Measurements from ENCODE around the gene SLC24A3. TPM values are rescaled to one million over a fixed set of nuclear protein-coding genes. Genes with fewer than 3 reads are reported as not detected.

SLC24A3 gene
- 0.28 TPM for polyA plus RNA-seq (2013, experiment 1 of 2)
- polyA plus RNA-seq (2013, experiment 2 of 2): 0.28 TPM

- Histone ChIP-seq H3K4me2 (ENCODE audit: insufficient read depth, low read length, poor library complexity, severe bottlenecking) (peak within 1 kb of the TSS; percentile 90), H3K27ac (replicated peaks; ENCODE audit: low read length) (no peak within 1 kb of the TSS), H2BK12ac (ENCODE audit: low read length) (no peak within 1 kb of the TSS)
Measured at GRCh38 chr20:19212469-19212815, at the start of gene SLC24A3. TSS of gene SLC24A3 (plus strand) at chr20:19212642.

GRCh38 chr20:19170148-19170547 is 42.3 kb upstream of the SLC24A3 start:
- Histone ChIP-seq H2BK12ac (ENCODE audit: low read length) (no peak overlapping the region), H3K9me3 (replicated peaks in 1 of 2; ENCODE audit: control insufficient read depth in 2 of 2, insufficient read depth in 1 of 2, low read depth in 1 of 2, low read length in 2 of 2) (no peaks in the 10 kb centered on the region), H2AK5ac (ENCODE audit: low read depth, low read length) (no peak overlapping the region), H4K91ac (ENCODE audit: low read depth, low read length, poor library complexity) (no peak overlapping the region), H3K14ac (ENCODE audit: low read length) (no peak overlapping the region), H3K27ac (replicated peaks; ENCODE audit: low read length) (no peak overlapping the region), H3K27me3 (ENCODE audit: control insufficient read depth in 3 of 3, insufficient read depth in 3 of 3, low read depth in 1 of 3, low read length in 3 of 3) (no peaks in the 10 kb centered on the region), H3K4me1 (ENCODE audit: control insufficient read depth in 2 of 2, insufficient read depth in 1 of 2, low read depth in 1 of 2, low read length in 2 of 2) (no peaks in the 10 kb centered on the region), H2AFZ (ENCODE audit: low read length) (no peak overlapping the region), H4K8ac (ENCODE audit: low read depth, low read length) (no peak overlapping the region), H3K9ac (ENCODE audit: low read depth, low read length, poor library complexity) (no peak overlapping the region), H3K79me1 (ENCODE audit: low read depth, low read length) (no peaks in the 10 kb centered on the region), H2BK120ac (ENCODE audit: low read depth, low read length) (no peak overlapping the region), H3K36me3 (replicated peaks in 1 of 2; ENCODE audit: control insufficient read depth in 2 of 2, insufficient read depth in 2 of 2, low read length in 2 of 2) (no peaks in the 10 kb centered on the region), H3K4me3 (ENCODE audit: low read length in 2 of 2) (no peak overlapping the region), H2BK5ac (ENCODE audit: low read length) (no peak overlapping the region), H3K23ac (ENCODE audit: low read depth, low read length, poor library complexity) (no peak overlapping the region), H3K4ac (ENCODE audit: low read length) (no peak overlapping the region), H2BK15ac (ENCODE audit: low read length) (no peak overlapping the region), H3K4me2 (ENCODE audit: insufficient read depth, low read length, poor library complexity, severe bottlenecking) (no peak overlapping the region), H3K18ac (ENCODE audit: low read length) (no peak overlapping the region)
- no peak for DNase-seq (ENCODE audit: low spot score)

More at GRCh38 chr20:19212469-19212815, at the start of gene SLC24A3:
- peak within 1 kb of the TSS; percentile 43 for H4K8ac ChIP-seq (ENCODE audit: low read depth, low read length)
- H3K4me3 ChIP-seq (ENCODE audit: low read length in 2 of 2): peak within 1 kb of the TSS; percentile 40 to 92
- DNase-seq (ENCODE audit: low spot score): peak; percentile 20
- no peaks in the 10 kb centered on the region for H3K36me3 ChIP-seq (replicated peaks in 1 of 2; ENCODE audit: control insufficient read depth in 2 of 2, insufficient read depth in 2 of 2, low read length in 2 of 2)
- H3K14ac ChIP-seq (ENCODE audit: low read length): peak within 1 kb of the TSS; percentile 38
- peak within 1 kb of the TSS; percentile 95 for H3K18ac ChIP-seq (ENCODE audit: low read length)
- H3K27me3 ChIP-seq (ENCODE audit: control insufficient read depth in 3 of 3, insufficient read depth in 3 of 3, low read depth in 1 of 3, low read length in 3 of 3): peaks cover 0 to 57% (median 21%) of the 10 kb centered on the region in 3 experiments
- peak within 1 kb of the TSS; percentile 7 for H2BK15ac ChIP-seq (ENCODE audit: low read length)
- H3K79me1 ChIP-seq (ENCODE audit: low read depth, low read length): no peaks in the 10 kb centered on the region
- no peaks in the 10 kb centered on the region for H3K9me3 ChIP-seq (replicated peaks in 1 of 2; ENCODE audit: control insufficient read depth in 2 of 2, insufficient read depth in 1 of 2, low read depth in 1 of 2, low read length in 2 of 2)
- H2BK5ac ChIP-seq (ENCODE audit: low read length): peak within 1 kb of the TSS; percentile 87
- H2AFZ ChIP-seq (ENCODE audit: low read length): peak within 1 kb of the TSS; percentile 89
- H2AK5ac ChIP-seq (ENCODE audit: low read depth, low read length): peak within 1 kb of the TSS; percentile 63
- H4K91ac ChIP-seq (ENCODE audit: low read depth, low read length, poor library complexity): no peak within 1 kb of the TSS
- H3K23ac ChIP-seq (ENCODE audit: low read depth, low read length, poor library complexity): peak within 1 kb of the TSS; percentile 73
- no CpG with 5 or more reads among the region's 61 CpGs for WGBS, 2 donors (ENCODE audit: extremely low coverage in 2 of 2, insufficient read length in 2 of 2, insufficient replicate concordance in 1 of 2)
- peaks cover 0 to 2% of the 10 kb centered on the region in 2 donors for H3K4me1 ChIP-seq (ENCODE audit: control insufficient read depth in 2 of 2, insufficient read depth in 1 of 2, low read depth in 1 of 2, low read length in 2 of 2)
- H2BK120ac ChIP-seq (ENCODE audit: low read depth, low read length): no peak within 1 kb of the TSS
- H3K4ac ChIP-seq (ENCODE audit: low read length): no peak within 1 kb of the TSS
- H3K9ac ChIP-seq (ENCODE audit: low read depth, low read length, poor library complexity): peak within 1 kb of the TSS; percentile 86

DNA sequence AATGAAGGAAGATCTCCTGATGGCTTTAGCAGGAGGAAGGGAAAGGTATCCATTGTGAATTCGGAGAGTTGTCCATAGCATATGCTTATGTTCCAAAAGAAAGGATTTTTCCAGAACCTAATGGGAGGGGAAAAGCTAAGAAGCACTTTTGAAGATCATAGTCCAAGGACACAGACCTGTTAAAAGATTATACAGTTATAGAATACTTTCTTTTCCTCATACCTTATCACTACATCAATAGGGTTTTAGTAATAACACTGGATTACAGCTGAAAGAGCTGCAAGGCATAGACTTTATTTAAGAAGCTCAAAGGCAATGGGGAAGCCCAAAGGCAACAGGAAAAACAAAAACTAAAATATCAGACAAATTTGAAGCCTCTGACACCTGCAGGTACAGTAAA is 39.8 kb upstream of the SLC24A3 start:
- Histone ChIP-seq H3K14ac (ENCODE audit: low read length) (no peak overlapping the region), H3K4me2 (ENCODE audit: insufficient read depth, low read length, poor library complexity, severe bottlenecking) (no peak overlapping the region), H3K27me3 (ENCODE audit: control insufficient read depth in 3 of 3, insufficient read depth in 3 of 3, low read depth in 1 of 3, low read length in 3 of 3) (no peaks in the 10 kb centered on the region), H3K4me1 (ENCODE audit: control insufficient read depth in 2 of 2, insufficient read depth in 1 of 2, low read depth in 1 of 2, low read length in 2 of 2) (no peaks in the 10 kb centered on the region), H4K8ac (ENCODE audit: low read depth, low read length) (no peak overlapping the region), H2AFZ (ENCODE audit: low read length) (no peak overlapping the region), H3K9ac (ENCODE audit: low read depth, low read length, poor library complexity) (no peak overlapping the region), H2BK120ac (ENCODE audit: low read depth, low read length) (no peak overlapping the region), H4K91ac (ENCODE audit: low read depth, low read length, poor library complexity) (no peak overlapping the region), H3K4me3 (ENCODE audit: low read length in 2 of 2) (no peak overlapping the region), H2AK5ac (ENCODE audit: low read depth, low read length) (no peak overlapping the region), H3K4ac (ENCODE audit: low read length) (no peak overlapping the region), H3K36me3 (replicated peaks in 1 of 2; ENCODE audit: control insufficient read depth in 2 of 2, insufficient read depth in 2 of 2, low read length in 2 of 2) (no peaks in the 10 kb centered on the region), H3K23ac (ENCODE audit: low read depth, low read length, poor library complexity) (no peak overlapping the region), H3K79me1 (ENCODE audit: low read depth, low read length) (no peaks in the 10 kb centered on the region), H2BK12ac (ENCODE audit: low read length) (no peak overlapping the region), H2BK5ac (ENCODE audit: low read length) (no peak overlapping the region), H3K18ac (ENCODE audit: low read length) (no peak overlapping the region), H3K9me3 (replicated peaks in 1 of 2; ENCODE audit: control insufficient read depth in 2 of 2, insufficient read depth in 1 of 2, low read depth in 1 of 2, low read length in 2 of 2) (no peaks in the 10 kb centered on the region), H2BK15ac (ENCODE audit: low read length) (no peak overlapping the region), H3K27ac (replicated peaks; ENCODE audit: low read length) (no peak overlapping the region)
- WGBS, 2 donors (ENCODE audit: extremely low coverage in 2 of 2, insufficient read length in 2 of 2, insufficient replicate concordance in 1 of 2): no CpG with 5 or more reads among the region's 1 CpG
- DNase-seq (ENCODE audit: low spot score): no peak

DNA sequence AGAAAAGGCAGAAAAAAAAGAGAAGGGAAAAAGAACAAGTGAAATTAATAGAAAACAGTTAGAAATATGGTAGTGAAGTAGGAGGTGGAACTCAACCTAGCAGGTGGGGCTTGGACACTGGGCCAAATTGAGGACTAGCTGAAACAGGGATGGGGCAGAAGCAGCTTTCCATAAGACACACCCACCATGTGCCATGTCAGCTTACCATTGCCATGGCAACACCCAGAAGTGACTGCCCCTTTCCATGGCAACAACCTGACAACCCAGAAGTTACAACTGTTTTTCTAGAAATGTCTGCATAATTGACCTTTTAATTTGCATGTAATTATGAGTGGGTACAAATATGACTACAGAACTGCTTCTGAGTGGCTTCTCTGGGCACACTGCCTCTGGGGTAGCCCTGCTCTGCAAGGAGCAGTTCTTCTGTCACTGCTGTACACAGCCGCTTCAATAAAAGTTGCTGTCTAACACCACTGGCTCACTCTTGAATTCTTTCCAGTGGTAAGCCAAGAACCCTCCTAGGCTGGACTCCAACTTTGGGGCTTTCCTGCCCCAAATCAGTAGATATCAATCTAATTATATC is 35.9 kb upstream of the SLC24A3 start:
- Histone ChIP-seq H4K91ac (ENCODE audit: low read depth, low read length, poor library complexity) (no peak overlapping the region), H3K18ac (ENCODE audit: low read length) (no peak overlapping the region), H3K9ac (ENCODE audit: low read depth, low read length, poor library complexity) (no peak overlapping the region), H2AK5ac (ENCODE audit: low read depth, low read length) (no peak overlapping the region), H3K27me3 (ENCODE audit: control insufficient read depth in 3 of 3, insufficient read depth in 3 of 3, low read depth in 1 of 3, low read length in 3 of 3) (no peaks in the 10 kb centered on the region), H3K4me1 (ENCODE audit: control insufficient read depth in 2 of 2, insufficient read depth in 1 of 2, low read depth in 1 of 2, low read length in 2 of 2) (no peaks in the 10 kb centered on the region), H2AFZ (ENCODE audit: low read length) (no peak overlapping the region), H2BK120ac (ENCODE audit: low read depth, low read length) (no peak overlapping the region), H2BK5ac (ENCODE audit: low read length) (no peak overlapping the region), H3K23ac (ENCODE audit: low read depth, low read length, poor library complexity) (no peak overlapping the region), H2BK15ac (ENCODE audit: low read length) (no peak overlapping the region), H3K14ac (ENCODE audit: low read length) (no peak overlapping the region), H2BK12ac (ENCODE audit: low read length) (no peak overlapping the region), H3K27ac (replicated peaks; ENCODE audit: low read length) (no peak overlapping the region), H3K79me1 (ENCODE audit: low read depth, low read length) (no peaks in the 10 kb centered on the region), H3K4ac (ENCODE audit: low read length) (no peak overlapping the region), H3K9me3 (replicated peaks in 1 of 2; ENCODE audit: control insufficient read depth in 2 of 2, insufficient read depth in 1 of 2, low read depth in 1 of 2, low read length in 2 of 2) (no peaks in the 10 kb centered on the region), H3K36me3 (replicated peaks in 1 of 2; ENCODE audit: control insufficient read depth in 2 of 2, insufficient read depth in 2 of 2, low read length in 2 of 2) (no peaks in the 10 kb centered on the region), H3K4me2 (ENCODE audit: insufficient read depth, low read length, poor library complexity, severe bottlenecking) (no peak overlapping the region), H3K4me3 (ENCODE audit: low read length in 2 of 2) (no peak overlapping the region), H4K8ac (ENCODE audit: low read depth, low read length) (no peak overlapping the region)
- WGBS, 2 donors (ENCODE audit: extremely low coverage in 2 of 2, insufficient read length in 2 of 2, insufficient replicate concordance in 1 of 2): no CpG with 5 or more reads among the region's 1 CpG
- DNase-seq (ENCODE audit: low spot score): no peak
